AG04450 (cell line): Measurements from ENCODE around the gene SLC23A1. TPM values are rescaled to one million over a fixed set of nuclear protein-coding genes. Genes with fewer than 3 reads are reported as not detected.

Experiments
- CTCF ChIA-PET: fragments of 300-600, 350-600 bp; formaldehyde crosslinking; extraction: SDS; loops from one replicate; lab custom pipeline; 2022; ENCODE audit warnings: antibody characterized with exemption, inconsistent platforms; lab: Charles Lee
- POLR2A ChIA-PET: fragments of 350-600 bp; formaldehyde crosslinking; extraction: SDS; loops from one replicate; lab custom pipeline; 2021; ENCODE audit warnings: antibody characterized with exemption, inconsistent platforms; lab: Yijun Ruan, JAX
- DNase-seq: peaks from one replicate; pipeline ENCODE4 v3.0.0-alpha.2; 2011; ENCODE audit warnings: low read depth, low spot score
- H3K27ac ChIP-seq: one replicate; pipeline ENCODE4 v1.5.1; 2012; ENCODE audit warnings: low read depth, low read length, control low read depth
- H3K27me3 ChIP-seq: one replicate; pipeline ENCODE4 v1.6.0; 2012; ENCODE audit warnings: low read length; ENCODE audit not compliant: control insufficient read depth, insufficient read depth
- H3K4me3 ChIP-seq: 2 replicates; pipeline ENCODE4 v1.5.1; 2011; ENCODE audit warnings: mild to moderate bottlenecking, low read depth, low read length, control low read depth
- H3K9me3 ChIP-seq: 2 replicates; pipeline ENCODE4 v1.5.1; 2012; ENCODE audit warnings: low read length; ENCODE audit not compliant: control insufficient read depth, insufficient read depth
- CTCF ChIP-seq: IDR thresholded peaks from 2 replicates; pipeline ENCODE4 v1.5.1; 2011; ENCODE audit warnings: low read depth, low read length, control low read depth, inconsistent platforms
- polyA plus RNA-seq: library from polyadenylated mRNA; depleted of rRNA; stranded (reverse); fragments of >200 nt; gene quantifications from 2 replicates; pipeline ENCODE4 v1.2.3, GENCODE V29; 2011

Gene SLC23A1
- polyA plus RNA-seq, 1 experiment: not detected

GRCh38 chr5:139382807-139383206 lies 290 bp downstream of the SLC23A1 start:
- ChIA-PET POLR2A (no interaction called here), CTCF (no interaction called here)
- no peak overlapping the region for H3K4me3 ChIP-seq

GRCh38 chr5:139381837-139382761 lies 998 bp downstream of the SLC23A1 start:
- Histone ChIP-seq H3K27me3 (no peaks in the 10 kb centered on the region), H3K9me3 (no peaks in the 10 kb centered on the region; the same call in 1 of the 2 replicates), H3K4me3 (no peak overlapping the region), H3K27ac (no peak overlapping the region)
- no peak for DNase-seq
- no peak for TF ChIP-seq CTCF
- CTCF ChIA-PET: no interaction called here
- POLR2A ChIA-PET: no interaction called here

More at GRCh38 chr5:139382807-139383206, 290 bp downstream of the SLC23A1 start:
- Histone ChIP-seq H3K9me3 (no peaks in the 10 kb centered on the region; the same call in 1 of the 2 replicates), H3K27me3 (no peaks in the 10 kb centered on the region), H3K27ac (no peak overlapping the region)
- no peak for TF ChIP-seq CTCF
- no peak for DNase-seq

- no peak for TF ChIP-seq CTCF
- CTCF ChIA-PET: no interaction called here
Observed at GRCh38 chr5:139379626-139380449, 3.3 kb downstream of the SLC23A1 start.

GRCh38 chr5:139378941-139379361 lies 4.1 kb downstream of the SLC23A1 start:
- H3K4me3 ChIP-seq: no peak overlapping the region
- POLR2A ChIA-PET: no interaction called here
- no peaks in the 10 kb centered on the region; the same call in 1 of the 2 replicates for H3K9me3 ChIP-seq
- DNase-seq: no peak
- TF ChIP-seq CTCF: no peak
- CTCF ChIA-PET: no interaction called here
- H3K27me3 ChIP-seq: no peaks in the 10 kb centered on the region
- H3K27ac ChIP-seq: no peak overlapping the region

More at GRCh38 chr5:139379626-139380449, 3.3 kb downstream of the SLC23A1 start:
- Histone ChIP-seq H3K4me3 (no peak overlapping the region), H3K27ac (no peak overlapping the region), H3K27me3 (no peaks in the 10 kb centered on the region), H3K9me3 (no peaks in the 10 kb centered on the region; the same call in 1 of the 2 replicates)
- POLR2A ChIA-PET: no interaction called here
- DNase-seq: no peak
